ENCODE data around the gene FBXO33.

FBXO33 gene

GRCh38 chr14:39442293-39442692 is 10.1 kb upstream of the FBXO33 start:
- no peak for DNase-seq (ENCODE audit: low read depth)
- TF ChIP-seq CTCF (conservative IDR thresholded peaks at IDR 0.05; ENCODE audit: low read depth, low read length) = no peak
- no peak overlapping the region for H3K4me3 ChIP-seq (ENCODE audit: low read depth, low read length)

GRCh38 chr14:39441805-39442204 is 9.6 kb upstream of the FBXO33 start:
- TF ChIP-seq CTCF (conservative IDR thresholded peaks at IDR 0.05; ENCODE audit: low read depth, low read length) = no peak
- H3K4me3 ChIP-seq (ENCODE audit: low read depth, low read length) = no peak overlapping the region
- DNase-seq (ENCODE audit: low read depth) = no peak

- DNase-seq (ENCODE audit: low read depth) = no peak
Measured at GRCh38 chr14:39440975-39441374, 8.7 kb upstream of the FBXO33 start.

GRCh38 chr14:39435241-39435640 is 3.0 kb upstream of the FBXO33 start:
- no peak for TF ChIP-seq CTCF (conservative IDR thresholded peaks at IDR 0.05; ENCODE audit: low read depth, low read length)
- H3K4me3 ChIP-seq (ENCODE audit: low read depth, low read length) = no peak overlapping the region
- DNase-seq (ENCODE audit: low read depth) = no peak

More at GRCh38 chr14:39440975-39441374, 8.7 kb upstream of the FBXO33 start:
- no peak overlapping the region for H3K4me3 ChIP-seq (ENCODE audit: low read depth, low read length)
- no peak for TF ChIP-seq CTCF (conservative IDR thresholded peaks at IDR 0.05; ENCODE audit: low read depth, low read length)

- TF ChIP-seq CTCF (conservative IDR thresholded peaks at IDR 0.05; ENCODE audit: low read depth, low read length) = no peak
- no peak overlapping the region for H3K4me3 ChIP-seq (ENCODE audit: low read depth, low read length)
Measured at GRCh38 chr14:39434401-39434800, 2.2 kb upstream of the FBXO33 start.

GRCh38 chr14:39433452-39433813 is 1.2 kb upstream of the FBXO33 start:
- no peak for TF ChIP-seq CTCF (conservative IDR thresholded peaks at IDR 0.05; ENCODE audit: low read depth, low read length)
- H3K4me3 ChIP-seq (ENCODE audit: low read depth, low read length) = peak overlapping the region; percentile 76
- DNase-seq (ENCODE audit: low read depth) = no peak

More at GRCh38 chr14:39434401-39434800, 2.2 kb upstream of the FBXO33 start:
- DNase-seq (ENCODE audit: low read depth) = no peak

GRCh38 chr14:39432619-39433451 is 602 bp upstream of the FBXO33 start:
- peak; percentile 9 for TF ChIP-seq CTCF (conservative IDR thresholded peaks at IDR 0.05; ENCODE audit: low read depth, low read length)
- peak; percentile 77 for DNase-seq (ENCODE audit: low read depth)
- H3K4me3 ChIP-seq (ENCODE audit: low read depth, low read length) = peak overlapping the region; percentile 76
